Activated B cell treated with CpG ODN at 0.5 μM for 24 hours (primary cell): ENCODE data around the gene CD80. TPM values are rescaled to one million over a fixed set of nuclear protein-coding genes. Genes with fewer than 3 reads are reported as not detected.

Experiments used
- ATAC-seq: fragments of 200-7000 bp; cut with Tn5 transposase; one replicate; pipeline ENCODE4 v1.10.0; 2021; ENCODE audit warnings: low read depth, mild to moderate bottlenecking, moderate library complexity
- CTCF ChIA-PET: fragments of 350-600 bp; sonication (Branson Sonifier 250); formaldehyde crosslinking; loops from one replicate; lab custom pipeline; 2021; ENCODE audit warnings: antibody characterized with exemption; lab: Charles Lee
- POLR2A ChIA-PET: fragments of 350-600 bp; sonication (Branson Sonifier 250); formaldehyde crosslinking; loops from one replicate; lab custom pipeline; 2021; ENCODE audit warnings: antibody characterized with exemption; lab: Charles Lee
- DNase-seq: peaks from one replicate; pipeline ENCODE4 v3.0.0; 2022
- H3K27ac Mint-ChIP-seq: one replicate; pipeline ENCODE4 v1.8.0; 2020; ENCODE audit warnings: mixed read lengths
- H3K27me3 Mint-ChIP-seq: one replicate; pipeline ENCODE4 v1.8.0; 2021; ENCODE audit warnings: mixed read lengths
- H3K36me3 Mint-ChIP-seq: one replicate; pipeline ENCODE4 v1.8.0; 2021; ENCODE audit warnings: low read depth, mixed read lengths
- H3K4me1 Mint-ChIP-seq: one replicate; pipeline ENCODE4 v1.8.0; 2021; ENCODE audit warnings: mixed read lengths
- H3K4me3 Mint-ChIP-seq: one replicate; pipeline ENCODE4 v1.8.0; 2020; ENCODE audit warnings: mild to moderate bottlenecking, mixed read lengths
- H3K9me3 Mint-ChIP-seq: one replicate; pipeline ENCODE4 v1.8.0; 2020; ENCODE audit warnings: mixed read lengths
- CTCF ChIP-seq: fragments of 200-600 bp; IDR thresholded peaks from one replicate; pipeline ENCODE4 v1.8.0; 2022; ENCODE audit warnings: antibody characterized with exemption, mild to moderate bottlenecking
- intact Hi-C: fragments of 100-400 bp; cut with micrococcal nuclease; formaldehyde crosslinking; loops from one replicate; pipeline ENCODE4 v1.15.1; 2024
- total RNA-seq: library from RNA; stranded (reverse); gene quantifications from 2 replicates; pipeline ENCODE4 v1.2.3, GENCODE V29; 2022

Gene CD80
- total RNA-seq, 1 donor from 2014 or later, result 88.1 TPM

GRCh38 chr3:119580067-119580760 lies 20.8 kb upstream of the CD80 start:
- Mint-ChIP-seq H3K9me3 (no peaks in the 10 kb centered on the region), H3K27me3 (no peaks in the 10 kb centered on the region), H3K27ac (peak overlapping the region; percentile 99), H3K4me1 (peaks cover 37% of the 10 kb centered on the region), H3K36me3 (peaks cover 21% of the 10 kb centered on the region), H3K4me3 (peak overlapping the region; percentile 97)
- POLR2A ChIA-PET, result interaction anchor here (0.6 to 4.8 kb wide), 28 partner anchors 8 to 515 kb away, joined by 3 to 44 read pairs (median 6); partner anchors contain the start of genes B4GALT4, CD80, COX17 and TIMMDC1
- peak; percentile 42 for DNase-seq
- peak; percentile 76 for ATAC-seq
- intact Hi-C loops, result loop anchor here (1.0 kb wide), 5 partner anchors 10 to 97 kb away; partner anchors contain the start of genes COX17 and TIMMDC1
- CTCF ChIA-PET, result interaction anchor here (0.7 to 2.0 kb wide), 6 partner anchors 18 to 840 kb away, joined by 3 to 12 read pairs (median 3); partner anchors contain the start of gene CD80
- no peak for TF ChIP-seq CTCF

GRCh38 chr3:119579366-119580066 lies 20.1 kb upstream of the CD80 start, which contains the start of gene ADPRH:
Gene ADPRH (plus strand): TSS chr3:119579492. CDS start chr3:119582170, 2,678 bp downstream.
- DNase-seq (peak; percentile 76), ATAC-seq (peak; percentile 76)
- Mint-ChIP-seq H3K9me3 (no peaks in the 10 kb centered on the region), H3K36me3 (peaks cover 14% of the 10 kb centered on the region), H3K4me3 (peak within 1 kb of the TSS; percentile 97), H3K4me1 (peaks cover 37% of the 10 kb centered on the region), H3K27me3 (no peaks in the 10 kb centered on the region), H3K27ac (peak within 1 kb of the TSS; percentile 99)
- POLR2A ChIA-PET, result interaction anchor here (0.6 to 4.8 kb wide), 27 partner anchors 9 to 516 kb away, joined by 3 to 44 read pairs (median 6); partner anchors contain the start of genes B4GALT4, CD80, COX17 and TIMMDC1
- CTCF ChIA-PET, result interaction anchor here (1.2 to 2.2 kb wide), 4 partner anchors 17 to 100 kb away, joined by 3 to 12 read pairs (median 4); partner anchors contain the start of gene CD80
- intact Hi-C loops, result loop anchor here (1.0 to 10.0 kb wide), 8 partner anchors 9 to 765 kb away; partner anchors contain the start of genes COX17, LRRC58, PLA1A and TIMMDC1
- no peak for TF ChIP-seq CTCF

- intact Hi-C loops, result loop anchor here (10.0 kb wide), 1 partner anchor 769 kb away; the partner anchor contains the start of gene LRRC58
- ChIA-PET CTCF (no interaction called here), POLR2A (no interaction called here)
- ATAC-seq (no peak), DNase-seq (no peak)
- no peak for TF ChIP-seq CTCF
- H3K4me1 Mint-ChIP-seq, result peaks cover 18% of the 10 kb centered on the region
- no peak overlapping the region for H3K4me3 Mint-ChIP-seq
- peaks cover 4% of the 10 kb centered on the region for H3K36me3 Mint-ChIP-seq
- H3K9me3 Mint-ChIP-seq, result no peaks in the 10 kb centered on the region
- H3K27me3 Mint-ChIP-seq, result no peaks in the 10 kb centered on the region
- H3K27ac Mint-ChIP-seq, result no peak overlapping the region
Observed at GRCh38 chr3:119575507-119575906, 16.1 kb upstream of the CD80 start.

GRCh38 chr3:119571688-119572087 lies 12.3 kb upstream of the CD80 start:
- TF ChIP-seq CTCF, result no peak
- H3K4me3 Mint-ChIP-seq, result no peak overlapping the region
- peaks cover 9% of the 10 kb centered on the region for H3K4me1 Mint-ChIP-seq
- DNase-seq, result no peak
- H3K9me3 Mint-ChIP-seq, result no peaks in the 10 kb centered on the region
- H3K36me3 Mint-ChIP-seq, result no peaks in the 10 kb centered on the region
- no peak overlapping the region for H3K27ac Mint-ChIP-seq
- CTCF ChIA-PET, result no interaction called here
- POLR2A ChIA-PET, result interaction anchor here (2.8 kb wide), 1 partner anchor 8 kb away, joined by 15 read pairs; the partner anchor contains the start of gene ADPRH
- intact Hi-C loops, result loop anchor here (10.0 kb wide), 1 partner anchor 773 kb away; the partner anchor contains the start of gene LRRC58
- no peak for ATAC-seq
- no peaks in the 10 kb centered on the region for H3K27me3 Mint-ChIP-seq
